NCI-H1105 (cell line): ENCODE results near the gene MSANTD3.
"Not testable (repeated sequence)": the region's sequence is repeated elsewhere in the genome, so short reads cannot be mapped to it uniquely, and the experiment has no call there.

ENCODE experiments used
- DNase-seq: peaks from one replicate; lab custom pipeline; 2025; lab: John Stamatoyannopoulos, UW

The MSANTD3 gene

DNA sequence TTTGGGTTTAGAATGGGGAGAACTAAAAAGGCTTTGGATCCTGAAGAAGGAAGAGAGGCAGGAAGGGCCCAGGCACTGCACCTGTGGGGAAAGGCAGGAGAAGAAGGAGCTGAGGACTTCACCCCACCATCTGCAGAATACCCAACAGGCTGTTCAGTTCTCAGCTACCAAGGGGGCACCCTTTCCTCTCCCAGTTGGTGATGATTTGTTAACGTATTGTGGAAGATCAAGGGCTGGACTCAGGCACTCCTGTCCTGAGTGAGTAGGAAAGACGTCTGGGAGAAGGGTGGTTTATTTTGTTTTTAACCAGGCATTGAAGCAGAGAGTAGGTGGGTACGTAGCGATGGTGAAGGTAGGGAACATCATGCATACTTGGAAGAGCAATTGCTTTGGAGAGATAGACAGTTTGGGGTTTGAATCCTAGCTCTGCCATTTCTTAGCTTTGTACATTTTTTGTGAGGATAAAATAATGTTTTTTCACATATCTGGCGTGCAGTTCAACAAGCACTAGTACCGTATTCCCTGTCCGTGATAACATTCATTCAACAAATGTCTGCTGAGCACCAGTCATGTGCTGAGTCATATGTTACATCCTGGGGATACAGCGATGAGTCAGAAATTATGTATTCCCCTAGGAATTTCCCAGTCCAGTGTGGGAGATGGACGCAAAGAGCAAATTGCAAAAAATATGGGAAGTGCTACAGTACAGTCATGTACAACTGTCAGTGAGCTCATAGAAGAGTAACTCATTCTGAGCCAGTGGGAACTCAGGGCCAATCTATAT is 2.1 kb downstream of the MSANTD3 start:
- DNase-seq = no peak

DNA sequence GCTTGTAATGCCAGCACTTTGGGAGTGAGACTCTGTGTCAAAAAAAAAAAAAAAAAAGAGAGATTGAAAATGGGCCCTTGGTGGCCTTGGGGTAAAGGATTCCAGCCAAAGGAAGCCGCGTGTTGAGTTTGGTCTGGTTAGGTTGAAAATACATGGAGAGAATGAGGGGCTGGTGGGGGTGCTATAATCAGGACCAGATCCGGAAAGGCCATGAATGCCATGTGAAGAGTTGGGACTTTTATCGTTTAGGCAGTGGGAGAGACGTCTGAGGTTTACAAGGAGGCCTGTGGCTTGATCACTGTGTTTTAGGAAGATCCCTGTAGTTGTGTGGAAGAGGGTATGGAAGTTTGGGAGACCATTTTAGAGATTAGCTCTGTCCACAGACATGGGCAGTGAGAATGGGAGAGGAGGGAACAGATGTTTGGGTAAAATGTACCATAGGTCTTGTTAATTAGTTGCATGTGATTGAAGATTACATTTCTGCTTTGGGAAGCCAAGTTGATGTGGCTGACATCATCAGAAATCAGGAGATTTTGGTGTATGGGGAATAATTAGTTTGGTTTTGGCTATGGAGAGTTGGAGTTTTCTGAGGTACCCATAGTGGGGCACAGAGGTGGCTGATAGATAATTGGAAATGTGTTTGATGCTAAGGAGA is 3.5 kb downstream of the MSANTD3 start:
- DNase-seq = no peak

DNA sequence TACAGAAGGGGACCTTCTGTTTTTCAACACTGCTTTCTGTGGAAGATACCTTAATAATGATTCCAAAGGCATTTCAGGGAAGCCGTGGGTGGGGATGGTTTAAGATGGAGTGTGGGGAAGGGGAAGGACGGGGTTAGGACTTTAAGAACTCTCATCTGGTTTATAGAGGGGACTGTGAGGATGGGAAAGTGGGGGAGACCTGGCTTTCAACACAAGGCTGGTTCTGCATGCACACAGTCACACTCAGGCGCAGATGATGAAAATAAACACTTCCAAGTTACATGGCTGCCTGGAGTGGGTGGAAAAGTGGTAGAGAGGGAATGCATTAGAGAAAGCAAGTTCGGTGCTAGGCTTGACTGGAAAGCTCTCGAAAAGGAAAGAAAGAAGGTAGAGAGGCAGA is 4.9 kb downstream of the MSANTD3 start:
- no peak for DNase-seq

DNA sequence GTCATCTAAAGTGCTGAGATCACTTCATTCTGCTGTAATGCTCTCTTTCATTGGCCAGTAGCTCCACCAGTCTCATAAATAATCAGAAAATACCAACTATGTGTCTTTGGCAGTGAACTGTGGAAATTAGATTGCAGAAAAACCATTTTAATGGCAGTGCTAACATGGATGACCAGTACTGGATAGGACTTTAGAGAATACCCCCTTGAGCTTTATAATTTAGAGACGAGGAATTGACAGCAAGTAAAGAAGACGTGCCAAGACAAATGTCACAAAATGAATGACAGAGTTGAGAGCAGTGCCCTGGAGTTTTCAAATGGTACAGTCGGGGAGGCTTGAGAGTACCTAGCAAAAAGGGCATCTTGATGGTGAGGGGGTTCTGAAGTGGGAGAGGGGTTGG is 5.8 kb downstream of the MSANTD3 start:
- no peak for DNase-seq

DNA sequence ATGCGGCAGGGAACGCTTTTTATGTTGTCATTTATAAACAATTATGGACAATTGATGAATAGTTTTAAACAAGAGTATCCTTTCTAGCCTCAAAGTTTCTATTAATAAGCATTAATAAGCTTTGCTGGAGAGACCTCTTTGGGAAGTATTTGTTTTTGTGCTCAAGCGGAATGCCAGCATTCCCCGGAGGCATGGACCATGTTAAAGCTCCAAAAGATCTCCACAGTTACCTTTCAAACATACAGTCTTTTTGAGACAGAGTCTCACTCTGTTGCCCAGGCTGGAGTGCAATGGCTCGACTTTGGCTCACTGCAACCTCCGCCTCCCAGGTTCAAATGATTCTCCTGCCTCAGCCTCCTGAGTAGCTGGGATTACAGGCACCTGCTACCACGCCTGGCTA is 9.6 kb downstream of the MSANTD3 start:
- no peak for DNase-seq

DNA sequence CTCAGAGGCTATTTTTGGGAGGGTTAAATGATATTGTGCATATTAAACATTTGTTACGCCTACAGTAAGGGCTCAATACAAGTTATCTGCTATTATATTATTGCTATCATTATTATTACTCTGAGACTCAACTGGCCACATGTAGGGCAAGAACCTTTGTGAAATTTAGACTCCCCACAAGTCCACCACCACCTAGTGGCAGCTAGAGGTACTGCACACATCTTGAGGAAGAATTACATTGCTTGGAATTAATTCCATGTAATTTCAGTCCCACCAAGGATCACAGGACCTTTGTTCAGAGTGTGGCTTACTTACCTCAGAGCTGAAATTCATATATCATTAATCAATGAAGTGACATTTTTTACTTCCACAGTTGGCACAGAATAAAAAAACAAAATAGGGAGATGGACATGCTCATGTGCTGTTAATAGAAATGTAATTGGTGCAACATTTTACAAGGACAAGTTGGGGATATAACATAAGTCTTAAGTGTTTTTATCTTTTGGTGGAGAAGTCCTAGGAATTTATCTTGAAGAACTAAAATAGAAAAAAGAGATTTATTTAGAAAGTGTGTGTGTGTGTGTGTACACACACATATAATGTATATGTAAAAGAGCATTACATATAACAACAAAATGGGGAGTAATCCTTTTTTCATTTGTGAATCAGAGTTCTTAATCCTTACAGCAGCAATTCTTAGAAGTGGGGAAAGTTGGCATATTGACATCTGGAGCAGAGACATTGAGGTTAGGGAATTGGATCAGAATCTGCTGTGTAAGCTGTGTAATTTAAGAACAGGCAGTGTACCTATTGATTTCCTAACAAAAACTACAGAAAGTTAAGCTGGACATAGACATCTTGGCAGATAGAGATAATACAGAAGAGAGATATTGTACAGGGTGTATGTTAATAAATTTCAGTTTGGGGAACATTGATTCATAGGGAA is 11.2 kb downstream of the MSANTD3 start:
- DNase-seq = peak; percentile 28

DNA sequence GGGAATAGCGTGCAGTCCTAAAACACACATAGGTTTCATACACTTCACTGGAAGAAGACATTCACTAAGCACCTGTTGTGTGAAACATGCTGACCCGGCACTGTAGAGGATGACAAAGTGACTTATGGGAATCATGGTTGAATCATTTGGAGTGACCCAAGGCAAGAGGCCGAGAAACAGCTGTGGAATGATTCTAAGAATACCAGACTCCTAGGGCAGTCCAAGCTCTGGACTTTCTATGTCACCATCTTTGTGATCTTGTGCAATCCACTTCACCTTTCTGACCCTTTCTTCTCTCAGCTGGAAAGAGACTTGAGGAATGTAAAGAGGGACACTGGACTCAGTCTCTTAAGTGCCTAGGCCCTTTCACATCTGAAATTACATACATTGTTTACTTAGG is 13.1 kb downstream of the MSANTD3 start:
- DNase-seq = no peak

DNA sequence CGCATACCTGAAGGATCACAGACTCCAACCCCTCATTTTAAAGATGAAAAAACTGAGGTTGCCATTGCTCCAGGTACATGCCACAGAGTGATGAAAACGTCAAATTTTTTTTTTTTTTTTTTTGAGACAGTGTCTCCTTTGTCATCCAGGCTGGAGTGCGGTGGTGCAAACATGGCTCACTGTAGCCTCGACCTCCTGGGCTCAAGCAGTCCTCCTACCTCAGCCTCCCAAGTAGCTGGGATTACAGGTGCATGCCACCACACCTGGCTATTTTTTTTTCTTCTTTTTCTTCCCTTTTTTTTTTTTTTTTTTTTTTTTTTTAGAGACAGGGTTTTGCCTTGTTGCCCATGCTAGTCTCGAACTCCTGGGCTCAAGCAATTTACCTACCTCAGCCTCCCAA is 13.5 kb downstream of the MSANTD3 start:
- not testable (repeated sequence) for DNase-seq

DNA sequence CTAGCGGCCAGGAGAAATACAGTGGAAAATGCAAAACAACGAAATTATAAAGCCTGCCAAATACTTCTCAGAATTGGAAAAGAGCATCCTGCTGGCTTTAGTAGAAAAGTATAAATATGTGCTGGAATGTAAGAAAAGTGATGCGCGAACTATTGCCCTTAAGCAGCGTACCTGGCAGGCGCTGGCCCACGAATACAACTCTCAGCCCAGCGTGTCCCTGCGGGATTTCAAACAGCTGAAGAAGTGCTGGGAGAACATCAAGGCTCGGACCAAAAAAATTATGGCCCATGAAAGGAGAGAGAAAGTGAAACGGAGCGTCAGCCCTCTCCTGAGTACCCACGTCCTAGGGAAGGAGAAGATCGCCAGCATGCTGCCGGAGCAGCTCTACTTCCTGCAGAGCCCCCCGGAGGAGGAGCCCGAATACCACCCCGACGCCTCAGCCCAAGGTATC is 15.0 kb downstream of the MSANTD3 start:
- DNase-seq = no peak

DNA sequence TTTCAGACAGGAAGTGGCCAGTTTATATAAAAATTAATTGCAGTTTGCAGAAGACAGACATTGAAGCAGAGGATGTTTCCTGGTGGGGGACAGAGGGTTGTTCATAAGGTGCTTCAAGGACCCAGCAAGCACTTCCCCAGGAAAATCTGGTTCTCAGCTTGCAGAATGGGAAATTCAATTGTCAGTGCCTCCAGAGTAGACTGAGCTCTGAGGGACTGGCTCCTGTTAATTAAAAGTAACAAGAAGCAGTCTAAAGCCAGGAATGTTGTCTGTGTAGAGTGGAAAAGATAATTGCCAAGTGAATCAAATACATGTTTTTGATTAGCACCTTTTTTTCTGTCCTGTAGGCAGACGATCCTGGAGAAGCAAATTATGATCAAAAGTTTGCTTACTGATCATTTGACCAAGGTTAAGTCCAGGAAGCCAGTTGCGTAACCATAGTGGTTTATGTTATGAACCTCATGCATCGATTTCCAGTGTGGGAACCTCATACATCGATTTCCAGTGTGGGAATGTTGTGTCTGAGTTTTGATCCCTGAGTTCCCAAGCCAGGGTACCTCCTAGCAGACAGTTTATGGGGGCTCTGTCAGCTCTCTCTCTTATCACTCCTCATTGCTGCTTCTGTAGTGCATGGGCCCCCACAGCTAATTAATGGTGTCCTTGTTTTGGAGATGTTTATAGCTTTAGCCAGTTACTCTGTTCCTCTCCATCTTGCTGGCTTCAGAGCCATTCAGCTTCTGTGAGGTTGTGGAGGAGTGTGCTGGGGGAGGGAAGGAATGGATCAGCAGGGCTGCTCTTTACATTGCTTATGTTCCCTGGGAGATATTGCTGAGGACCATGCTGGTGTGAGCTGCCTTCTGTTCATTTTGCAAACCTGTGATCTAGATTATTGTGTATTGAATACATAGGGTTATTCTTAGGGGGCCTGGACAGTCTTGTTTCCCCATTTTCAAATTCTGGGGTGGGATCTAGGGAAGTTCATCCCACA is 17.1 kb downstream of the MSANTD3 start:
- DNase-seq = no peak

DNA sequence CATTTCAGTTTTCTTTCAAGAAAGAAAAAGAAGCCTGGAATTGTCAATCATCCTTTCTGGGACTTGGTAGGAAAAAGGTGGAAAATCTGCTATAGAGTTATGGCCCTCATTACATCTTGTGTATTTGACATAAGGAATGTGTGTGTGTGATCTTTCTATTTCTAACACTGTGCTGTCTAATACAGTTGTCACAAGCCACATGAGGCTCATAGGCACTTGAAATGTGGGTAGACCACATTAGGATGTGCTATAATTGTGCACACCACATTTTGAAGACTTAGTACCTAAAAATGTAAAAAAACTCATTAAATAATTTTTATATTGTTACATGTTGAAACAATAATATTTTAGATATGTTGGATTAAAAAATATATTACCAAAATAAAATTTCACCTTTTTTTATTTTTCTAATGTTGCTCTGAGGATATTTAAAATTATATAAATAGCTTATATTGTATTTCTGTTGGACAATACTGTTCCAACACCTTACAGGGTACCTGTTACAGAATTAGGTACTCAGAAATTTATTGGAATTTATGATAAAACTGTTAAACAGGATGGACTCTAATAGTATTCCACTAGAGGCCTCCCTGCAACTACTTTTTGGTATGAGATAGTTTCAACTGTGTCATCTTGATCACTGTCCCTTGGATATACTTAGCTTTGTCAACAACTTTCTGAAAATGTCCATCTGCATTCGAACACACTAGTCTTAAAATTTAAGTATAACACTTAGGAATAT is 18.4 kb downstream of the MSANTD3 start:
- DNase-seq = no peak

DNA sequence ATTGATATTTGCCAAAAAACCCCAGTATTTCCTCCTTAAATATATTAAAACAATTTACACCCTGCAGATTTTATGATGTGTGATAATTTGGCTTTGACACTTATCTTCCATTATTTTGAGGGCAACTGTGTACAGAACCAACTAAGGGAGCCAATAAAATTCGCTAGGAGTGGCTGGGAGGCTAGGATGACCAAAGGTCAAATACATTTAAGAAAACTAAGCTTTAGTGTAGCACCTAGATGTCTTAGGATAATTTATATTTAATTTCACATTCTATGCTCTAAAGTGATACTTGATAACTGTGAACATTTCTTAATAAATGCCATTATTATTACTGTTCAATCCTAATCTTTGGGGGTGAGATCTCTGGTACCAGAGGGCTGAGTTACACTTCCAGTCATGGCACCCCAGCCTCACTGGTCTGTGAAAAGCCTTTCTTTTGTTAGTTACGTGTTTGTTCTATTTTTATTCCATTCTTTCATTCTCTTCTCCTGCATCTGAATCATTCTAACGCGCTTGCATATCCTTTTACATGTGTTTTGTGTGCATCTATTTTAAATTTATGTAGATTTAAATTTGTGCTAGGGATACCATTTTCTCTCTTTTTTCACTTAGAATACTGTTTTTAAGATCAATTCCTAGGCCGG is 19.1 kb downstream of the MSANTD3 start:
- no peak for DNase-seq

DNA sequence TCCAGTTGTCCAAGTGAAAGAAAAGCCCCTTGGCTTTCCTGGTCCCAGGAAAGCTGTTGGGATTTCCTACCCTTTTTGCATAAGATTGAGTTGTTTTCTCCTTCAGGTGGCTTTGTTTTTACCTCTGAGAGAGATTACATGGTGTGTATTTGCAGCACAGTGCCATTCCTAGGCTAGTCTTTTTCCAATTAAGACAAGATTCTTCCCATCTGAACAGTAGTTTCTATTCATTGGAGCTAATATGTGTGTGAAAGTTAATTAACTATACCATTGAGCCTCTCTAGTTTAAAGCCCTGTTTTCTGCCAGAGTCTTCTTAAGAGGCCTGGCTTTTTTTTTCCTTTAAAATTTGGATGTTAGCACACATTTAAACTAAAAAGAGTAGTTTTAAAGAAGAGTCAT is 20.1 kb downstream of the MSANTD3 start:
- no peak for DNase-seq

DNA sequence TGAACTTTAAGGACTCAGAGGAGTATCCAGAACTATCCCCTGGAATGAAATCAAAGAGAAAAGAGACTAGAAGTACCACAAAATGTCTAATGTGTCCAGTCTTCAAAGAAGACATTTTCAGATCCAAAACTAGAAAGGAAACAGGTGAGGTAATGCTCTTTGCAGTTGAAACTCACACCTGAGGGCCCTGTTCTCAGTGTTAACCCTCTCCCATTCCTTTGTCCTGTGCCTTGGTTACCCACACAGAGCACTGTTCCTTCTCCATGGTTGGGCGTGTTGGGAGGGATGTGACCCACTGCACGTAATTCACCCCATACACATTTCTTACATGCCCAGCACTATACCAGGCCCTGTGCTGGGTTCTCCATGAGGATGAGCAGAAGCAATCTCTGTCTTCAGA is 21.3 kb downstream of the MSANTD3 start:
- DNase-seq = no peak

DNA sequence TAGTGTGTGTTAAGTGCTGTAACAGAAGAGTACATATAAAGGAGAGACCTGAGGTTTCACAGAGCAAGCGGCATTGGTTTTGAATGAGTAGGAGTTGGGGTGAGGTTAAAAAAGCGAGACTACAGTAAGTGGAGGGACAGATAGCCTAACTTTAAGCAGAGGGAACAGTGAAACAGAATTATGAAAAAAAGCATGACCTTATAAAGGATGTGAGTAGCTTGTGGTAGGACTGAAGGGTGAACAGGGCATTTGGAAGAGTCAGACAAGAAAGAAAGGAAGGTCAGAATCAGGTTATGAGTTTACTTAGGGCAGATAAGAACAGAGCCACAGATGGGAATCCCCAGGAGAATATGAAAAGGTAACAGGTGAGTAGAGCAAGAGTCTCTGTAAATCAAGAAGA is 22.5 kb downstream of the MSANTD3 start:
- DNase-seq = no peak

DNA sequence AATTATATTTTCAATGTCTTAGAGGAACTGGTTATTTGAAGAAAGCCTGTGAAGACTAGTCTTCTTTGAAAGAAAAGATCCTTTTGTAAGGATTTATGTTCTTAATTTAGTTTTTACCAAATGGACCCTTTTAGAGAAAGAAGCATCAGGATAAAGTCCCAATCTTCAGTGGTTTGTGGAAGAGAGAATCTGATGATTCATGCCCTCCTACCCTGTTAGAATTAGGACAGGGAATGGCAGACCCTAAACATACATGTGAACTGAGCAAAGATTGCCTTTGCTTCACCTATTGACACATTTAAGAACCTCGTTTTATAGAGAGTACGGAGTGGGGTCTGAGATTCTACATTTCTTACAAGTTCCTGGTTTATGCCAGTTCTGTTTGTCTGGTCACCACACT is 26.0 kb downstream of the MSANTD3 start:
- no peak for DNase-seq

DNA sequence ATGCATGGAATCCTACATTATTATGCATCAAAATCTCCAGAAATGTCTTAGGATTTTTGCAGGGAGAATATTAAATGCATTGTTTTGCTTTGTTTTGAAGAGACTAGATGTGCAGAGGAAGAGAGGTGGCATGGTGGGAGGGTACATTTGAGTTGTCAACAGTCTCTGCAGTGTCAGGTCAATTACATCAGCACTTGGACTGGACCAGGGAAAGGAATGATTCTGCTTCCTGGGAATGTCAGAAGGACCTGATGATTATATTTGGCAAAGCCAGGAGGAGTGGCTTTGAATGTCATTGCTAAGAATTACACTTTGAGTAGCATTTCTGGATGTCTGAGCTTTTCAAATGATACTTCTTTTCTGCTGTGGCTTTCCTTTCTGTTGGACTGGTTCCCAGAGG is 28.5 kb downstream of the MSANTD3 start:
- no peak for DNase-seq

DNA sequence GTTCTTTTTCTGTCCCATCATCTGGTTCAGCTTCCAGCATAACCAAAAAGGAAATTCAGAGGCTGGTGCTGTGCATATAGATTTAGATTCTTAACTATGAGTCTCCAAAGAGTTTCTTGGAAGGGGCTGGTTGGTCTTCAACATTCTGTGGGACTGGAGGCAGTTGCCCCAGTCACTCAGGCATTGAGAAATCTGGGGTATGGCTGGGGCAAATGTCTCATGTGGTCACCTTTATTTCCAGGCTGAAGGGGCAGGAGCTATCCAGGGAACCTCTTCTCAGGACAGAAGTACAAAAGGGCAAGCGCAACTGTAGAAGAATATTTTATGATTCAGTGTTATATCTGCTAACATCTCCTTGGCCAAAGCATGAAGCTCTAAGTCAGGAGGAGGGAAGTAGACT is 30.6 kb downstream of the MSANTD3 start:
- no peak for DNase-seq

DNA sequence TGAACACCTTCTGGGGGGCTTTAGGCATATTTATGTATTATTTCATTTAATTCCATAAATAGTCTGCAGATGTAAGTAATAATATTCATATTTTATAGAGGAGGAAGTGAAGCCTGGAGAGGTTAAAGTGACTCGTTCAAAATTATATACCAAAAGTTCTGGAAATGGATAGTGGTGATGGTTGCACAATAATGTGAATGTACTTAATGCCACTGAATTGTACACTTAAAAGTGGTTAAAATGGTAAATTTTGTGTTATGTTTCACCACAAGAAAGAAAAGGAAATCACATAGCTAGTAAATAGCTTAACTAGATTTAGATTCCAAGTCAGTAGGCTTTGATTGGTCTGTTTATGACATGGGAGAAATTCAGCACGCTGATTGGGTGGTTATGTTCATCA is 33.0 kb downstream of the MSANTD3 start:
- no peak for DNase-seq

DNA sequence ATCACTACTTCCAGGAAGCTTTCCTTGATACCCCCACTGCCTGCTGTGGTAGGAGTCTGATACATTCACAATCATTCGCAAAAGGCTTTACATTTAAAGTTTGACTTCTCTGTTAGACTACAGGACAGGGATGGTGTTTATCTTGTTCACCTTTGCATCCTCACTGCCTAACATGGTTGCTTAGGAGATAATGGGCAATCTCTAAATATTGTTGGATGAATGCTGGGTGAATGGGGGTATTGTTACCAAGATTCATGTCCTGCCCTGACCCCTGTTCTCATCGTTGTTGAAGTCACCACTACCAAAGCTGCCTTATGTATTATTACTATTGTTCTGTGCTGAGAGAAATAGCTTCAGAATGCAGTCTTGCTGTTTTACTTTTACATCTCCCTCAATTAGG is 38.3 kb downstream of the MSANTD3 start:
- no peak for DNase-seq
